ENCODE data around the gene MYO3B.

DNA sequence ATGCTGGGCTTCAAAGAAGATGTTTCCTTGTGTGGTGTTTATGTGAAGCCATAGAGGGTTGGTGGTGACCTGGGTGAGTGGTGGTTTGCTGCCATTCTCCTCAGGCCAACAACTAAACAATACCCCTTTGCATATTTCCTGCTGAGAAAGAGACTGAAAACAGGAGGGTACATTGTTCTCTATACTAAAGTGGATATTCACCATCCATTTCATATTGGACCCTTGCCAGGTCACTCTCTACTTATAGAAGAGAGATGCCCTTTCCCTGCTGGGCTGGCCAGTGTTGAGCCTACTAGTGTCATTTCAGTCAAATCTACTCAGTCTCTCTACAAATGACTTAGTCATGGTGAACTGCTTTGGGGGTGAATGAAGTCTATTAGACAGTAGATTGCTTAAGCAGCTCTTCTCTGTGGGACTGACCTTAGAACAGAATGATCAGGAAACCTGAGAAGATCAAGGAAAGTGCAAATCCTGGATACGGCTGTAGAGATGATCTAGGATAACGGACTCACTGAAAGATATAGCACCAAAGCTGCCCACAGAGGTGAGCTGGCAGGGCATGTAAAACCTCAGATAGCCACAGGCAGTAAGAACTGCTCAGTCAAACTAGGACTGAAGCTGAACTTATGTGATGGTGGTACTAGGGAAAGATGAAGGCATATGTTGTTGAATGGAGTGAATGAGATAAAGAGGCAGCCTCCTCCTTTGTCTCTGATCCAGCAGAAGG is 154.9 kb downstream of the MYO3B start:
- TF ChIP-seq, protein P1, sequence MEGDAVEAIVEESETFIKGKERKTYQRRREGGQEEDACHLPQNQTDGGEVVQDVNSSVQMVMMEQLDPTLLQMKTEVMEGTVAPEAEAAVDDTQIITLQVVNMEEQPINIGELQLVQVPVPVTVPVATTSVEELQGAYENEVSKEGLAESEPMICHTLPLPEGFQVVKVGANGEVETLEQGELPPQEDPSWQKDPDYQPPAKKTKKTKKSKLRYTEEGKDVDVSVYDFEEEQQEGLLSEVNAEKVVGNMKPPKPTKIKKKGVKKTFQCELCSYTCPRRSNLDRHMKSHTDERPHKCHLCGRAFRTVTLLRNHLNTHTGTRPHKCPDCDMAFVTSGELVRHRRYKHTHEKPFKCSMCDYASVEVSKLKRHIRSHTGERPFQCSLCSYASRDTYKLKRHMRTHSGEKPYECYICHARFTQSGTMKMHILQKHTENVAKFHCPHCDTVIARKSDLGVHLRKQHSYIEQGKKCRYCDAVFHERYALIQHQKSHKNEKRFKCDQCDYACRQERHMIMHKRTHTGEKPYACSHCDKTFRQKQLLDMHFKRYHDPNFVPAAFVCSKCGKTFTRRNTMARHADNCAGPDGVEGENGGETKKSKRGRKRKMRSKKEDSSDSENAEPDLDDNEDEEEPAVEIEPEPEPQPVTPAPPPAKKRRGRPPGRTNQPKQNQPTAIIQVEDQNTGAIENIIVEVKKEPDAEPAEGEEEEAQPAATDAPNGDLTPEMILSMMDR (IDR thresholded peaks at IDR 0.05): no peak
- no peak for TF ChIP-seq ZFX (IDR thresholded peaks at IDR 0.05; ENCODE audit: borderline replicate concordance)
